PC-3 (cell line): Measurements from ENCODE around the gene PGBD5.

Experiments used
- EZH2 ChIP-seq: fragments of 300-600 bp; sonication (generic); IDR thresholded peaks from one replicate; pipeline ENCODE4 v1.6.1; 2017; ENCODE audit warnings: antibody characterized with exemption, mild to moderate bottlenecking, low read length; ENCODE audit not compliant: unreplicated experiment
- EZH2phosphoT487 ChIP-seq: fragments of 300-600 bp; sonication (generic); IDR thresholded peaks from 2 replicates; pipeline ENCODE4 v1.6.1; 2018; ENCODE audit warnings: mild to moderate bottlenecking, antibody characterized with exemption, low read length, borderline replicate concordance
- TF ChIP-seq, protein P1 (sequence below): fragments of 300-600 bp; sonication (generic); conservative IDR thresholded peaks from 2 replicates; pipeline ENCODE4 v1.5.1; 2017; ENCODE audit warnings: antibody characterized with exemption, low read depth, mild to moderate bottlenecking, low read length

DNA sequence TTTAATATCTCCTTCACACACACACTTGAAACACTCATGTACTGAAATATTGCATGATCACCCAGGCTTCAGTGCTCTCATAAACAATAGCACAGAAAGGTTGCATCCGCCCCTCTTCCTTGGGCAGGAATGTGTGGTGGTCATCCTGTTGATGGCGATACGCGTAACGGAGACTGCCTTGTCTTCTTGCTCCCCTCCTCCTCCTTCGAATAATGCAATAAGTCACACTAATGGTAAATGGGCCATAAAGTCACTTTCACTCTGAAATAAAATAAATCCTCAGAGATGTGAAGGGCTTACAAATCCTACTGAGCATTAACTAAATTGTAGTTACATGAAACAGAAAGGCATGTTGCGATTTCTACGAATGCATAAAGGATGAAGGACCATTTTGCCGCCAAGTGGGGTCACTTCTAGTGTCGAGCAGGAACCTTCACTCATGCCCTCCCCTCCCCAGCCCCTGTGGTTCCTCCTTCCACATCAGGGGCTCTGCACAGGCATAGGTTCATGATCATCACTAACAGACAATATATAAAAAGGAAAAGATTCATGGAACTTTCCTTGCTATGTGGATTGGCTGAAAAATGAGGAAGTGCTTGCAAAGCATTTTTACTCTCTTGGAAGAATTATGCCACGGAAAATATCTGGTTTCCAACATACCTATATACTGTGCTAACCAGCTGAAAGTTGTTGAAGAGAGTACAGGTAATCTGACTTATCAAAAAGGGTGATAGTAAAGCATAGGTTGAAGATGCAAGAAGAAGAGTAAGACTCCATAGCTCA is 1.2 kb upstream of the PGBD5 start:
- TF ChIP-seq, protein P1, sequence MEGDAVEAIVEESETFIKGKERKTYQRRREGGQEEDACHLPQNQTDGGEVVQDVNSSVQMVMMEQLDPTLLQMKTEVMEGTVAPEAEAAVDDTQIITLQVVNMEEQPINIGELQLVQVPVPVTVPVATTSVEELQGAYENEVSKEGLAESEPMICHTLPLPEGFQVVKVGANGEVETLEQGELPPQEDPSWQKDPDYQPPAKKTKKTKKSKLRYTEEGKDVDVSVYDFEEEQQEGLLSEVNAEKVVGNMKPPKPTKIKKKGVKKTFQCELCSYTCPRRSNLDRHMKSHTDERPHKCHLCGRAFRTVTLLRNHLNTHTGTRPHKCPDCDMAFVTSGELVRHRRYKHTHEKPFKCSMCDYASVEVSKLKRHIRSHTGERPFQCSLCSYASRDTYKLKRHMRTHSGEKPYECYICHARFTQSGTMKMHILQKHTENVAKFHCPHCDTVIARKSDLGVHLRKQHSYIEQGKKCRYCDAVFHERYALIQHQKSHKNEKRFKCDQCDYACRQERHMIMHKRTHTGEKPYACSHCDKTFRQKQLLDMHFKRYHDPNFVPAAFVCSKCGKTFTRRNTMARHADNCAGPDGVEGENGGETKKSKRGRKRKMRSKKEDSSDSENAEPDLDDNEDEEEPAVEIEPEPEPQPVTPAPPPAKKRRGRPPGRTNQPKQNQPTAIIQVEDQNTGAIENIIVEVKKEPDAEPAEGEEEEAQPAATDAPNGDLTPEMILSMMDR = no peak
- TF ChIP-seq EZH2 = no peak
- no peak for TF ChIP-seq EZH2phosphoT487
